MM.1S (cell line): Measurements from ENCODE around the gene KRTAP25-1.

Experiments
- DNase-seq: peaks from one replicate; pipeline ENCODE4 v3.0.0-alpha.2; 2015
- H2AFZ ChIP-seq: fragments of 300-600 bp; sonication (generic); 2 replicates; pipeline ENCODE4 v1.6.0; 2016; ENCODE audit warnings: antibody characterized with exemption, low read length
- H3F3A ChIP-seq: fragments of 300-600 bp; sonication (generic); 2 replicates; pipeline ENCODE4 v1.6.1; 2016; ENCODE audit warnings: mild to moderate bottlenecking, antibody characterized with exemption, low read length, moderate library complexity, mixed read lengths; ENCODE audit not compliant: insufficient read depth
- H3K27ac ChIP-seq: fragments of 300-600 bp; sonication (generic); 2 replicates; pipeline ENCODE4 v1.5.1; 2016; ENCODE audit warnings: mild to moderate bottlenecking, low read length
- H3K27me3 ChIP-seq: fragments of 300-600 bp; sonication (generic); replicated peaks from 2 replicates; pipeline ENCODE4 v1.6.0; 2016; ENCODE audit warnings: low read length; ENCODE audit not compliant: insufficient read depth
- H3K36me3 ChIP-seq: fragments of 300-600 bp; sonication (generic); replicated peaks from 2 replicates; pipeline ENCODE4 v1.6.1; 2016; ENCODE audit warnings: mild to moderate bottlenecking, low read length, mixed read lengths; ENCODE audit not compliant: insufficient read depth
- H3K4me1 ChIP-seq: fragments of 300-600 bp; sonication (generic); 2 replicates; pipeline ENCODE4 v1.6.1; 2016; ENCODE audit warnings: low read length, mixed read lengths
- H3K4me2 ChIP-seq: fragments of 300-600 bp; sonication (generic); 2 replicates; pipeline ENCODE4 v1.6.0; 2016; ENCODE audit warnings: low read depth, low read length
- H3K4me3 ChIP-seq: fragments of 300-600 bp; sonication (generic); 2 replicates; pipeline ENCODE4 v1.5.1; 2016; ENCODE audit warnings: low read length, mixed read lengths
- H3K79me2 ChIP-seq: fragments of 300-600 bp; sonication (generic); 2 replicates; pipeline ENCODE4 v1.6.1; 2016; ENCODE audit warnings: mixed run types, low read length, mixed read lengths
- H3K9ac ChIP-seq: fragments of 300-600 bp; sonication (generic); 2 replicates; pipeline ENCODE4 v1.6.1; 2016; ENCODE audit warnings: low read length, mixed read lengths
- H3K9me2 ChIP-seq: fragments of 300-600 bp; sonication (generic); replicated peaks from 2 replicates; pipeline ENCODE4 v1.6.1; 2016; ENCODE audit warnings: mild to moderate bottlenecking, low read length, mixed read lengths; ENCODE audit not compliant: insufficient read depth
- H3K9me3 ChIP-seq: fragments of 300-600 bp; sonication (generic); replicated peaks from 2 replicates; pipeline ENCODE4 v1.6.1; 2016; ENCODE audit warnings: mild to moderate bottlenecking, low read length, mixed read lengths; ENCODE audit not compliant: insufficient read depth
- H4K20me1 ChIP-seq: fragments of 300-600 bp; sonication (generic); 2 replicates; pipeline ENCODE4 v1.6.1; 2016; ENCODE audit warnings: mild to moderate bottlenecking, low read length, moderate library complexity, mixed read lengths; ENCODE audit not compliant: insufficient read depth
- EZH2 ChIP-seq: fragments of 300-600 bp; sonication (generic); optimal IDR thresholded peaks from 2 replicates; pipeline ENCODE3; 2017; ENCODE audit warnings: low read depth, mild to moderate bottlenecking, antibody characterized with exemption, low read length, mixed read lengths
- EZH2phosphoT487 ChIP-seq: fragments of 300-600 bp; sonication (generic); IDR thresholded peaks from 2 replicates; pipeline ENCODE4 v1.6.1; 2018; ENCODE audit warnings: antibody characterized with exemption, low read length
- TF ChIP-seq, protein P1 (sequence below): fragments of 300-600 bp; sonication (generic); IDR thresholded peaks from 2 replicates; pipeline ENCODE4 v1.5.1; 2016; ENCODE audit warnings: antibody characterized with exemption, low read length, mixed read lengths

KRTAP25-1 gene

DNA sequence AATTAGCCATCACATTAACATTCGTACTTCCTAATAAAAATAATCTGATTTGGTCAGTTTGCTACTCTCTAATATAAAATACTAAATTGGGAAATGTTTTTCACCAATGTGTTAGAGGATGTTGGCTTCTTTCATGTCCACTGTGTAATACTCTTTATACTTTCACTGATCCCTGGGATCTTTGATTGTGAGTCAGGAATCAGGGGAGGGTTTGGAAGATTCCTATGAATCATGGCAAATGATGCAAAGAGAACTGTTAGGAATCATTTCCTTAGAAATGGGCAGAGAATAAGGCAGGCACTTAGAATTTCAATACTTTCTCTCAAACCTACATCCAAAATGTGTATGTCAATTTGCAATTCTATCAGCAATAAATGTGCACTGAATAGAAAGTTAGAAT, 37.5 kb downstream of the KRTAP25-1 start:
- Histone ChIP-seq H3K4me1 (no peaks in the 10 kb centered on the region), H4K20me1 (no peaks in the 10 kb centered on the region), H3K27ac (no peak overlapping the region), H3K4me2 (no peak overlapping the region), H3K36me3 (no peaks in the 10 kb centered on the region), H3F3A (no peaks in the 10 kb centered on the region), H3K9me2 (no peaks in the 10 kb centered on the region), H3K79me2 (no peaks in the 10 kb centered on the region), H3K9ac (no peak overlapping the region), H2AFZ (no peak overlapping the region), H3K27me3 (no peaks in the 10 kb centered on the region), H3K4me3 (no peak overlapping the region), H3K9me3 (no peaks in the 10 kb centered on the region)
- TF ChIP-seq, protein P1, sequence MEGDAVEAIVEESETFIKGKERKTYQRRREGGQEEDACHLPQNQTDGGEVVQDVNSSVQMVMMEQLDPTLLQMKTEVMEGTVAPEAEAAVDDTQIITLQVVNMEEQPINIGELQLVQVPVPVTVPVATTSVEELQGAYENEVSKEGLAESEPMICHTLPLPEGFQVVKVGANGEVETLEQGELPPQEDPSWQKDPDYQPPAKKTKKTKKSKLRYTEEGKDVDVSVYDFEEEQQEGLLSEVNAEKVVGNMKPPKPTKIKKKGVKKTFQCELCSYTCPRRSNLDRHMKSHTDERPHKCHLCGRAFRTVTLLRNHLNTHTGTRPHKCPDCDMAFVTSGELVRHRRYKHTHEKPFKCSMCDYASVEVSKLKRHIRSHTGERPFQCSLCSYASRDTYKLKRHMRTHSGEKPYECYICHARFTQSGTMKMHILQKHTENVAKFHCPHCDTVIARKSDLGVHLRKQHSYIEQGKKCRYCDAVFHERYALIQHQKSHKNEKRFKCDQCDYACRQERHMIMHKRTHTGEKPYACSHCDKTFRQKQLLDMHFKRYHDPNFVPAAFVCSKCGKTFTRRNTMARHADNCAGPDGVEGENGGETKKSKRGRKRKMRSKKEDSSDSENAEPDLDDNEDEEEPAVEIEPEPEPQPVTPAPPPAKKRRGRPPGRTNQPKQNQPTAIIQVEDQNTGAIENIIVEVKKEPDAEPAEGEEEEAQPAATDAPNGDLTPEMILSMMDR, result no peak
- no peak for TF ChIP-seq EZH2phosphoT487
- no peak for TF ChIP-seq EZH2
- no peak for DNase-seq

DNA sequence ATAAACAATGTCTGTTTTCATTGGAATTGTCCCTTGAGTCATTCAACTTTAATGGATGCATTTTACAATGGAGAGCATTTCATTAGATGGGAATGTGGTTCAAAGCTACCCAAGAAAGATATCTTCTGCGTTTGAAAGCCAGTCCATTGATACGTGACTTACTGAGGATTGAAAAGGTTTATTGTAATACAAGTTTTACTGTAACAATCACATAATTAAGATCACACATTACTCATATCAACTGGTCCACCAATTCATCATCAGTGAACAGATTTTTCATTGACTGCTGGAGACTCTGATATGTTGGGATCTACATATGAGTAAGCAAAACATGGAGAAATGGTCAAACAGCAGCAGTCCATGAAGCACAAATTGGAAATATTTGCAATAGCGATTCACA, 39.4 kb downstream of the KRTAP25-1 start:
- H3K9me3 ChIP-seq, result no peaks in the 10 kb centered on the region
- no peak overlapping the region for H3K9ac ChIP-seq
- H3K27ac ChIP-seq, result no peak overlapping the region
- H4K20me1 ChIP-seq, result no peaks in the 10 kb centered on the region
- no peak overlapping the region for H3K4me2 ChIP-seq
- H3F3A ChIP-seq, result no peaks in the 10 kb centered on the region
- DNase-seq, result no peak
- H2AFZ ChIP-seq, result no peak overlapping the region
- no peaks in the 10 kb centered on the region for H3K9me2 ChIP-seq
- H3K79me2 ChIP-seq, result no peaks in the 10 kb centered on the region
- no peaks in the 10 kb centered on the region for H3K27me3 ChIP-seq
- no peaks in the 10 kb centered on the region for H3K36me3 ChIP-seq
- H3K4me1 ChIP-seq, result no peaks in the 10 kb centered on the region
- H3K4me3 ChIP-seq, result no peak overlapping the region
- TF ChIP-seq, protein P1, result no peak
- no peak for TF ChIP-seq EZH2
- no peak for TF ChIP-seq EZH2phosphoT487

DNA sequence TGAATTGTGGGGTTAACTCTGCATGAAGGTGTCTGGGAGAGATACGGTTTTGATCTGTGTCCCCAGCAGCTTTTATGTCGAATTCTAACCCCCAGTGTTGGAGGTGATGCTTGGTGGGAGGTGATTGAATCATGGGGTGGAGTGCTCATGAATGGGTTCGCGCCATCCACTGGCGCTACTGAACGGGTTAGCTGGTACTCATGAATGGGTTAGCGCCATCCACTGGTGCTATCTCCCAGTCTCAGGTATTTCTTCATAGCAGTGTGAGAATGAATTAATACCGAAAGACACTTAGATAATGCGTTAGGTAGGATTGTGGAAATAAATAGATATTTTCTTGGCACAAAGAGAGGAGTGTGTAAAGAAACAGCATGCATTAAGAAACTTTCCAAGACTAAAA, 40.5 kb downstream of the KRTAP25-1 start:
- TF ChIP-seq EZH2 (no peak), EZH2phosphoT487 (no peak)
- TF ChIP-seq, protein P1, result no peak
- H3K4me1 ChIP-seq, result no peaks in the 10 kb centered on the region

DNA sequence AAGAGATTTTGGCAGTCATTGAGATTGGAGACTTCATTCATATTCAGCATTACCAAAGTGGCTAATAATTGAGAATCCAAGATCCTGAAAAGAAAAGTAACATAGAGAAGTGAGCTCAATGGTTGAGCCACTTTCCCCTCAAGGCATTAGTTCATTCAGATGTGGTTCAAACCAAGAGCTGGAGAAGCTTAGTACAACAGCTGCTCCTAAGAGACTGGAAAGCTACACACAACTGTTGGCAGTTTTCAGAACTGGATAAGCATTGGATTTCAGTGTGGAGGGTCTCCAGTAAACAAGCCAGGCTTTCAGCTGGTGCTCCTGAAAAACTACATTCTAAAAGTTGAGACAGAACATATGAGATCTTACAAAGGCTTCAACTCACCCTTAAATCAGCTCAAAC, 44.3 kb downstream of the KRTAP25-1 start:
- DNase-seq, result no peak
- Histone ChIP-seq H2AFZ (no peak overlapping the region), H3K79me2 (no peaks in the 10 kb centered on the region), H3K36me3 (no peaks in the 10 kb centered on the region), H4K20me1 (no peaks in the 10 kb centered on the region), H3K9me3 (no peaks in the 10 kb centered on the region), H3K9me2 (no peaks in the 10 kb centered on the region), H3F3A (no peaks in the 10 kb centered on the region), H3K9ac (no peak overlapping the region), H3K27me3 (no peaks in the 10 kb centered on the region), H3K4me2 (no peak overlapping the region), H3K27ac (no peak overlapping the region), H3K4me1 (no peaks in the 10 kb centered on the region), H3K4me3 (no peak overlapping the region)
- TF ChIP-seq EZH2phosphoT487, result no peak
- TF ChIP-seq EZH2, result no peak
- TF ChIP-seq, protein P1, result no peak

More for the DNA sequence above, 40.5 kb downstream of the KRTAP25-1 start:
- no peak for DNase-seq
- H3F3A ChIP-seq, result no peaks in the 10 kb centered on the region
- no peaks in the 10 kb centered on the region for H3K9me2 ChIP-seq
- H3K36me3 ChIP-seq, result no peaks in the 10 kb centered on the region
- no peak overlapping the region for H2AFZ ChIP-seq
- no peaks in the 10 kb centered on the region for H3K9me3 ChIP-seq
- no peak overlapping the region for H3K27ac ChIP-seq
- H3K9ac ChIP-seq, result no peak overlapping the region
- no peak overlapping the region for H3K4me2 ChIP-seq
- H4K20me1 ChIP-seq, result no peaks in the 10 kb centered on the region
- no peak overlapping the region for H3K4me3 ChIP-seq
- H3K27me3 ChIP-seq, result no peaks in the 10 kb centered on the region
- no peaks in the 10 kb centered on the region for H3K79me2 ChIP-seq
